Endothelial cell of umbilical vein (primary cell): ENCODE data around the gene COL6A3. TPM values are rescaled to one million over a fixed set of nuclear protein-coding genes. Genes with fewer than 3 reads are reported as not detected.

Source experiments
- BruUV-seq: library from RNA; stranded (reverse); fragments of 400-500 nt; replicated peaks from 2 replicates; lab custom pipeline; 2021; lab: Mats Ljungman, UMichigan
- CTCF ChIA-PET: fragments of 300-600, 350-600 bp; sonication (Branson Sonifier 250); formaldehyde crosslinking; loops from one replicate; lab custom pipeline; 2021; ENCODE audit warnings: antibody characterized with exemption, inconsistent platforms; lab: Charles Lee
- POLR2A ChIA-PET: fragments of 300-600, 350-600 bp; sonication (Branson Sonifier 250); formaldehyde crosslinking; loops from one replicate; lab custom pipeline; 2021; ENCODE audit warnings: antibody characterized with exemption, inconsistent platforms; lab: Charles Lee
- DNase-seq: peaks from one replicate; pipeline ENCODE4 v3.0.0-alpha.2; 2011; ENCODE audit warnings: low read depth, low spot score
- FAIRE-seq: peaks from 2 replicates; lab custom pipeline; 2011; peaks lifted over from hg19 to GRCh38; lab: Jason Lieb, UNC
- H2AFZ ChIP-seq: 2 replicates; pipeline ENCODE4 v1.6.0; 2012; ENCODE audit warnings: low read depth, low read length, control low read depth, inconsistent platforms
- H3K27ac ChIP-seq: 2 replicates; pipeline ENCODE4 v1.5.1; 2011; ENCODE audit warnings: low read depth, mild to moderate bottlenecking, control low read depth, low read length, moderate library complexity; ENCODE audit not compliant: insufficient read depth
- H3K27me3 ChIP-seq, 2 experiments: 2 replicates each; pipeline versions ENCODE4 v1.6.0 to v1.6.1; 2011; ENCODE audit warnings: low read length in 2 of 2, mixed read lengths in 1 of 2; ENCODE audit not compliant: control insufficient read depth in 2 of 2, insufficient read depth in 2 of 2
- H3K36me3 ChIP-seq, 2 experiments: 2 replicates in 1 of 2; 3 replicates in 1 of 2; pipeline ENCODE4 v1.5.1; 2011; ENCODE audit warnings: low read length in 2 of 2, mild to moderate bottlenecking in 1 of 2, moderate library complexity in 1 of 2; ENCODE audit not compliant: control insufficient read depth in 2 of 2, insufficient read depth in 2 of 2; ENCODE audit errors: extremely low read depth in 1 of 2
- H3K4me1 ChIP-seq: 3 replicates; pipeline ENCODE4 v1.5.1; 2011; ENCODE audit warnings: mild to moderate bottlenecking, low read length; ENCODE audit not compliant: control insufficient read depth, insufficient read depth; ENCODE audit errors: extremely low read depth
- H3K4me2 ChIP-seq: 2 replicates; pipeline ENCODE4 v1.6.1; 2011; ENCODE audit warnings: low read length, control low read depth, mixed read lengths; ENCODE audit not compliant: insufficient read depth
- H3K4me3 ChIP-seq, 3 experiments: fragments of 200-600 bp in 1 of 3; sonication (generic), shearing (Covaris generic) in 1 of 3; replicated peaks in 1 of 3; 2 replicates each; pipeline ENCODE4 v1.5.1; 2011 to 2016; ENCODE audit warnings: control low read depth in 3 of 3, low read length in 3 of 3, mild to moderate bottlenecking in 2 of 3, inconsistent platforms in 1 of 3, low read depth in 1 of 3, moderate library complexity in 1 of 3; ENCODE audit not compliant: insufficient read depth in 1 of 3
- H3K79me2 ChIP-seq: 2 replicates; pipeline ENCODE4 v1.6.0; 2012; ENCODE audit warnings: low read length, inconsistent platforms; ENCODE audit not compliant: control insufficient read depth, insufficient read depth
- H3K9ac ChIP-seq: replicated peaks from 2 replicates; pipeline ENCODE3; 2011; ENCODE audit warnings: low read length, control low read depth; ENCODE audit not compliant: insufficient read depth; ENCODE audit errors: extremely low read depth
- H3K9me1 ChIP-seq: replicated peaks from 3 replicates; pipeline ENCODE4 v1.6.0; 2011; ENCODE audit warnings: mild to moderate bottlenecking, low read length; ENCODE audit not compliant: control insufficient read depth, insufficient read depth; ENCODE audit errors: extremely low read depth
- H3K9me3 ChIP-seq: replicated peaks from 2 replicates; pipeline ENCODE4 v1.5.1; 2012; ENCODE audit warnings: low read length, inconsistent platforms; ENCODE audit not compliant: control insufficient read depth, insufficient read depth
- H4K20me1 ChIP-seq: replicated peaks from 2 replicates; pipeline ENCODE3; 2011; ENCODE audit warnings: mild to moderate bottlenecking, low read length; ENCODE audit not compliant: control insufficient read depth, insufficient read depth; ENCODE audit errors: extremely low read depth
- CTCF ChIP-seq, 2 donors: IDR thresholded peaks; 1 replicate in 1 of 2; 2 replicates in 1 of 2; pipeline ENCODE4 v1.5.1; 2011; ENCODE audit warnings: low read length in 2 of 2, mild to moderate bottlenecking in 2 of 2, moderate library complexity in 2 of 2, control low read depth in 1 of 2, inconsistent platforms in 1 of 2, low read depth in 1 of 2; ENCODE audit not compliant: insufficient read depth in 1 of 2; ENCODE audit errors: extremely low read depth in 1 of 2
- EZH2 ChIP-seq: IDR thresholded peaks from 2 replicates; pipeline ENCODE4 v1.6.1; 2012; ENCODE audit warnings: borderline replicate concordance, low read depth, mild to moderate bottlenecking, moderate library complexity, low read length, inconsistent platforms; ENCODE audit not compliant: severe bottlenecking
- FOS ChIP-seq: IDR thresholded peaks from 2 replicates; pipeline ENCODE4 v1.6.1; 2011; ENCODE audit warnings: mild to moderate bottlenecking, low read length, moderate library complexity, borderline replicate concordance; ENCODE audit not compliant: insufficient read depth
- GATA2 ChIP-seq: IDR thresholded peaks from 2 replicates; pipeline ENCODE4 v1.7.0; 2011; ENCODE audit warnings: low read depth, mild to moderate bottlenecking, moderate library complexity, mixed read lengths, low read length; ENCODE audit not compliant: insufficient read length, insufficient read depth
- JUN ChIP-seq: IDR thresholded peaks from 2 replicates; pipeline ENCODE4 v1.6.1; 2011; ENCODE audit warnings: borderline replicate concordance, low read depth; ENCODE audit not compliant: insufficient read length, insufficient read depth
- MAX ChIP-seq: IDR thresholded peaks from 2 replicates; pipeline ENCODE4 v1.6.1; 2011; ENCODE audit not compliant: insufficient read depth, insufficient read length
- MYC ChIP-seq: IDR thresholded peaks from one replicate; pipeline ENCODE4 v1.6.1; 2011; ENCODE audit warnings: mild to moderate bottlenecking, low read depth, low read length
- POLR2A ChIP-seq: IDR thresholded peaks from 2 replicates; pipeline ENCODE4 v1.6.1; 2012; ENCODE audit warnings: low read depth, mild to moderate bottlenecking, control low read depth, low read length
- POLR2AphosphoS5 ChIP-seq: IDR thresholded peaks from 2 replicates; pipeline ENCODE4 v1.6.1; 2012; ENCODE audit warnings: low read depth, mild to moderate bottlenecking, control low read depth, low read length, moderate library complexity; ENCODE audit not compliant: insufficient read depth
- dilution Hi-C: fragments of 300-500 bp; cut with MboI; formaldehyde crosslinking; loops from one replicate; pipeline ENCODE4 v1.15.0; 2019; ENCODE audit warnings: low sequenced_read_pairs; ENCODE audit not compliant: extremely low pct_ligation_motif_present
- intact Hi-C: fragments of 100-400 bp; cut with micrococcal nuclease; formaldehyde crosslinking; loops from one replicate; pipeline ENCODE4 v1.10.0; 2022
- polyA plus RNA-seq, 4 experiments: library from polyadenylated mRNA; depleted of rRNA in 3 of 4; stranded (reverse) in 3 of 4; unstranded in 1 of 4; fragments of >200 nt; gene quantifications; 2 replicates each; pipeline versions ENCODE4 v1.2.1 to v1.2.3, GENCODE V29; 2011 to 2012; ENCODE audit warnings: missing spikeins in 1 of 4
- total RNA-seq: library from RNA; stranded (reverse); gene quantifications from 2 replicates; pipeline ENCODE4 v1.2.3, GENCODE V29; 2021

COL6A3 gene
- total and polyA plus RNA-seq, 2 donors (not counting 3 experiments of a cell fraction or from before 2014, with no cell fraction given), result 0.03 TPM; not detected in 1

- H3K36me3 ChIP-seq, result no peaks in the 10 kb centered on the region
These were observed 80.2 kb downstream of the COL6A3 start for GRCh38 chr2:237333748-237334147.

More at GRCh38 chr2:237333748-237334147, 80.2 kb downstream of the COL6A3 start:
- Histone ChIP-seq H3K27me3 (peaks cover 2 to 5% of the 10 kb centered on the region in 2 experiments), H3K9ac (no peak overlapping the region), H3K4me3 (no peak overlapping the region), H3K4me2 (no peak overlapping the region), H3K27ac (no peak overlapping the region), H3K4me1 (no peaks in the 10 kb centered on the region), H3K9me3 (no peaks in the 10 kb centered on the region), H4K20me1 (no peaks in the 10 kb centered on the region), H2AFZ (no peak overlapping the region), H3K79me2 (no peaks in the 10 kb centered on the region), H3K9me1 (no peaks in the 10 kb centered on the region)
- DNase-seq (no peak), FAIRE-seq (no peak)
- no peak for TF ChIP-seq CTCF (IDR thresholded peaks at IDR 0.05; ENCODE audit: extremely low read depth in 1 of 2, insufficient read depth in 1 of 2, low read depth in 1 of 2, low read length in 2 of 2)
- TF ChIP-seq EZH2, result no peak
- no peak for TF ChIP-seq MAX
- no peak for TF ChIP-seq FOS
- no peak for TF ChIP-seq GATA2
- no peak for TF ChIP-seq MYC
- TF ChIP-seq JUN, result no peak
- TF ChIP-seq POLR2A, result no peak
- TF ChIP-seq POLR2AphosphoS5, result no peak
- no TSS peak for BruUV-seq
- ChIA-PET CTCF (interaction anchor here (0.9 kb wide), 1 partner anchor 22 kb away, joined by 4 read pairs; no protein-coding TSS in a partner anchor), POLR2A (no interaction called here)
- dilution Hi-C loops, result no loop called here
- intact Hi-C loops, result no loop called here
